Ascending aorta (tissue), 2 donors: ENCODE data around the gene HAVCR1. TPM values are rescaled to one million over a fixed set of nuclear protein-coding genes. Genes with fewer than 3 reads are reported as not detected.

Experiments
- DNase-seq, 2 donors: peaks; one replicate each; pipeline ENCODE4 v3.0.0-alpha.2; 2019; ENCODE audit warnings: low spot score in 2 of 2
- H3K27ac ChIP-seq, 2 donors: fragments of 200-600 bp; sonication (generic); one replicate each; pipeline ENCODE4 v1.5.1; 2016 to 2017; ENCODE audit warnings: mild to moderate bottlenecking in 1 of 2
- H3K27me3 ChIP-seq: fragments of 200-600 bp; sonication (generic); one replicate; pipeline ENCODE4 v1.5.1; 2017
- H3K36me3 ChIP-seq, 2 donors: fragments of 200-600 bp; sonication (generic); one replicate each; pipeline ENCODE4 v1.5.1; 2016
- H3K4me1 ChIP-seq, 2 donors: fragments of 200-600 bp; sonication (generic); one replicate each; pipeline ENCODE4 v1.5.1; 2016 to 2017; ENCODE audit warnings: mild to moderate bottlenecking in 1 of 2
- H3K4me3 ChIP-seq, 2 donors: fragments of 200-600 bp; sonication (generic); one replicate each; pipeline ENCODE4 v1.5.1; 2016 to 2017; ENCODE audit warnings: mild to moderate bottlenecking in 1 of 2
- H3K9me3 ChIP-seq, 2 donors: fragments of 200-600 bp; sonication (generic); one replicate each; pipeline ENCODE4 v1.5.1; 2016
- intact Hi-C: fragments of 100-400 bp; cut with DNase I; formaldehyde crosslinking; loops from one replicate; pipeline ENCODE4 v1.15.1; 2023
- total RNA-seq: library from RNA; depleted of rRNA; stranded (reverse); fragments of >200 nt; gene quantifications from one replicate; pipeline ENCODE4 v1.1.0, GENCODE V29; 2016
- TF ChIP-seq, protein P1 (sequence below), 3 experiments: fragments of 200-600 bp in 2 of 3; fragments of 450-650 bp in 1 of 3; sonication (generic) in 2 of 3; IDR thresholded peaks; one replicate each; pipeline ENCODE4 v1.5.1; 2016 to 2019; ENCODE audit warnings: antibody characterized with exemption in 3 of 3, mild to moderate bottlenecking in 1 of 3, moderate library complexity in 1 of 3

Gene HAVCR1
- total RNA-seq, 1 donor from 2014 or later, result not detected

DNA sequence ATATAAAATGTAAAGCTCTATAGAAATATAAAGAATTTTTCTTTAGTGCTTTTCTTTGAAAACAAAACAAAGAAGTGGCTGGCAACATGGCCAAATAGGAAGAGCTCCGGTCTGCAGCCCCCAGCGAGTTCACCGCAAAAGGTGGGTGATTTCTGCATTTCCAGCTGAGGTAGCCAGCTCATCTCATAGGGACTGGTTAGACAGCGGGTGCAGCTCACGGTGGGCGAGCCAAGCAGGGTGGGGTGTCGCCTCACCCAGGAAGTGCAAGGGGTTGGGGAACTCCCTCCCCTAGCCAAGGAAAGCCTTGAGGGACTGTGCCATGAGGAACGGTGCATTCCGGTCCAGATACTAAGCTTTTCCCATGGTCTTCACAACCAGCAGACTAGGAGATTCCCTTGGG lies 74.9 kb downstream of the HAVCR1 start:
- H3K27ac ChIP-seq, result no peak overlapping the region
- no peaks in the 10 kb centered on the region for H3K4me1 ChIP-seq
- no peaks in the 10 kb centered on the region for H3K36me3 ChIP-seq
- H3K9me3 ChIP-seq, result no peaks in the 10 kb centered on the region
- H3K4me3 ChIP-seq, result no peak overlapping the region
- TF ChIP-seq, protein P1, sequence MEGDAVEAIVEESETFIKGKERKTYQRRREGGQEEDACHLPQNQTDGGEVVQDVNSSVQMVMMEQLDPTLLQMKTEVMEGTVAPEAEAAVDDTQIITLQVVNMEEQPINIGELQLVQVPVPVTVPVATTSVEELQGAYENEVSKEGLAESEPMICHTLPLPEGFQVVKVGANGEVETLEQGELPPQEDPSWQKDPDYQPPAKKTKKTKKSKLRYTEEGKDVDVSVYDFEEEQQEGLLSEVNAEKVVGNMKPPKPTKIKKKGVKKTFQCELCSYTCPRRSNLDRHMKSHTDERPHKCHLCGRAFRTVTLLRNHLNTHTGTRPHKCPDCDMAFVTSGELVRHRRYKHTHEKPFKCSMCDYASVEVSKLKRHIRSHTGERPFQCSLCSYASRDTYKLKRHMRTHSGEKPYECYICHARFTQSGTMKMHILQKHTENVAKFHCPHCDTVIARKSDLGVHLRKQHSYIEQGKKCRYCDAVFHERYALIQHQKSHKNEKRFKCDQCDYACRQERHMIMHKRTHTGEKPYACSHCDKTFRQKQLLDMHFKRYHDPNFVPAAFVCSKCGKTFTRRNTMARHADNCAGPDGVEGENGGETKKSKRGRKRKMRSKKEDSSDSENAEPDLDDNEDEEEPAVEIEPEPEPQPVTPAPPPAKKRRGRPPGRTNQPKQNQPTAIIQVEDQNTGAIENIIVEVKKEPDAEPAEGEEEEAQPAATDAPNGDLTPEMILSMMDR (IDR thresholded peaks at IDR 0.05), result no peak
- DNase-seq, result no peak
- intact Hi-C loops, result no loop called here
- no peaks in the 10 kb centered on the region for H3K27me3 ChIP-seq

DNA sequence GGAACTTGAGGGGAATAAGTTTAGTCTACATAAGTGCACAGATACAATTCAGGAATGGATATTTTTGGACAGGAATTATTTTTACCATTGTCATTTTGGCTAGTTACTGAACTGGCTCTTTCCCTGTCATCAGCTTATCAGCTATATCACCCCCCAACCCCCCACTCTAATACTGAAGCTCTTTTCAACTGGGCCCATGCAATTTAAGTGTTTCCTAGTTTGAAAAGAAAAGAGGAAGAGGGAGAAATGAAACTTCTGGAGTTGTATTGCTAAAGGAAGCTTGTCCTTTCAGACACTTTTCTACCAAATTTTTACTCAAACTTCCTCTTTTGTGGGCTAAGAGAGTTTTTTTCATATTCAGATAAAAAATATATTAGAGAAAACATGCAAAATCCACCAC lies 77.4 kb downstream of the HAVCR1 start:
- Histone ChIP-seq H3K9me3 (no peaks in the 10 kb centered on the region), H3K4me3 (no peak overlapping the region), H3K36me3 (no peaks in the 10 kb centered on the region), H3K4me1 (no peaks in the 10 kb centered on the region), H3K27me3 (no peaks in the 10 kb centered on the region), H3K27ac (no peak overlapping the region)
- no peak for DNase-seq
- intact Hi-C loops, result no loop called here
- TF ChIP-seq, protein P1 (IDR thresholded peaks at IDR 0.05), result no peak

Other genes with a start within 250 kb of the HAVCR1 start
- gene PPP1R2B, start 208.8 kb downstream of the HAVCR1 start, total RNA-seq, result not detected
- gene TIMD4, start 95.9 kb downstream of the HAVCR1 start, total RNA-seq, result 1.1 TPM
- 1.7 TPM for gene HAVCR2, start 49.9 kb upstream of the HAVCR1 start, total RNA-seq
- gene MED7, start 83.7 kb upstream of the HAVCR1 start, total RNA-seq, result 2.3 TPM
- not detected for gene GARIN3, start 107.1 kb upstream of the HAVCR1 start, total RNA-seq
- 0.43 TPM for gene ITK, start 121.7 kb upstream of the HAVCR1 start, total RNA-seq
- 78.1 TPM for gene CYFIP2, start 207.0 kb upstream of the HAVCR1 start, total RNA-seq